Measurements from ENCODE around the gene TMCO2.

DNA sequence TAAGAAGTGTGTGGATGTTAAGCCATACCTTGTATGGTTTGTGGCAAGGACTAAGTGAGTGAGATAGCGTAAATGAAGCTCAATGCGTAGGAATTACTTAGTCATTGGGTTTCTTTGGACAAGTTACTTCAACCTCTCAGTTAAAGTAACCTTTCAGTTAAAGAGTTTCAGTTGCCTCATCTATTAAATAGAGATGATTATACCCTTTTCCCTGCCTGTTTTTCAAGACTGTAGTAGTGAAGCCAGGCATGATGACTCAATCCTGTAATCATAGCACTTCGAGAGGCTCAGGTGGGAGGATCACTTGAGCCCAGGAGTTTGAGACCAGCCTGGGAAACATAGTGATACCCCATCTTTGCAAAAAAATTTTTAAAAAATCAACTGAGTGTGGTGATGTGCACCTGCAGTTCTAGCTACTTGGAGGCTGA, 16.6 kb downstream of the TMCO2 start:
- no peak for TF ChIP-seq ZNF274 (IDR thresholded peaks at IDR 0.05; ENCODE audit: low read depth, low read length)
- TF ChIP-seq YY1 (IDR thresholded peaks at IDR 0.05; ENCODE audit: insufficient read depth, insufficient read length) = no peak
- no peak for TF ChIP-seq SUZ12 (IDR thresholded peaks at IDR 0.05; ENCODE audit: extremely low read depth, insufficient read depth, insufficient read length)

Measured in NT2/D1 (cell line).